ENCODE results near the gene SIK3.

The SIK3 gene

DNA sequence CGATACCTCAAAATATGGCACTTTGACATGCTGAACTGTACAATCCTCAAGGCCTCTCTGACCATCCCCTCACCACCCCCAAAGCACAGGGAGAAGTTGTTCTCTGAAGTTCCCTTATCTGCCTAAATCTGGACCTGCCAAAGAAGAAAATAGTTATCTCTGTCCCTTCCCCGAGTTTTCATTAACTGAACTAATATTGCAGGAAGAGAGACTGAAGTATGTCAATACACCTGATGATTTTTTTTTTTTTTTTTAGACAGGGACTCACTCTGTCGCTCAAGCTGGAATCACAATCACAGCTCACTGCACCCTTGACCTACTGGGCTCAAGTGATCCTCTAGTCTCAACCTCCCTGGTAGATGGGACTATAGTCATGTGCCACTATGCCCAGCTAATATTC, 75.0 kb downstream of the SIK3 start:
- H3K4me2 ChIP-seq (ENCODE audit: insufficient read depth, low read length): no peak overlapping the region
- H2AFZ ChIP-seq (ENCODE audit: low read depth, low read length): no peak overlapping the region
- no peaks in the 10 kb centered on the region for H3K36me3 ChIP-seq (ENCODE audit: insufficient read depth, low read length)
- no peak overlapping the region for H3K4me3 ChIP-seq (ENCODE audit: low read depth in 1 of 2, low read length in 2 of 2)
- H3K79me2 ChIP-seq (ENCODE audit: insufficient read depth, low read length): peaks cover 48% of the 10 kb centered on the region
- no peak for TF ChIP-seq EZH2 (IDR thresholded peaks at IDR 0.05; ENCODE audit: borderline replicate concordance, low read depth, low read length, severe bottlenecking)
- TF ChIP-seq, protein P1, sequence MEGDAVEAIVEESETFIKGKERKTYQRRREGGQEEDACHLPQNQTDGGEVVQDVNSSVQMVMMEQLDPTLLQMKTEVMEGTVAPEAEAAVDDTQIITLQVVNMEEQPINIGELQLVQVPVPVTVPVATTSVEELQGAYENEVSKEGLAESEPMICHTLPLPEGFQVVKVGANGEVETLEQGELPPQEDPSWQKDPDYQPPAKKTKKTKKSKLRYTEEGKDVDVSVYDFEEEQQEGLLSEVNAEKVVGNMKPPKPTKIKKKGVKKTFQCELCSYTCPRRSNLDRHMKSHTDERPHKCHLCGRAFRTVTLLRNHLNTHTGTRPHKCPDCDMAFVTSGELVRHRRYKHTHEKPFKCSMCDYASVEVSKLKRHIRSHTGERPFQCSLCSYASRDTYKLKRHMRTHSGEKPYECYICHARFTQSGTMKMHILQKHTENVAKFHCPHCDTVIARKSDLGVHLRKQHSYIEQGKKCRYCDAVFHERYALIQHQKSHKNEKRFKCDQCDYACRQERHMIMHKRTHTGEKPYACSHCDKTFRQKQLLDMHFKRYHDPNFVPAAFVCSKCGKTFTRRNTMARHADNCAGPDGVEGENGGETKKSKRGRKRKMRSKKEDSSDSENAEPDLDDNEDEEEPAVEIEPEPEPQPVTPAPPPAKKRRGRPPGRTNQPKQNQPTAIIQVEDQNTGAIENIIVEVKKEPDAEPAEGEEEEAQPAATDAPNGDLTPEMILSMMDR (IDR thresholded peaks at IDR 0.05; ENCODE audit: borderline replicate concordance, extremely low read depth, low read length, poor library complexity, severe bottlenecking): no peak
- H3K9ac ChIP-seq (ENCODE audit: low read depth, low read length): no peak overlapping the region
- H3K27ac ChIP-seq (ENCODE audit: low read length): no peak overlapping the region
- DNase-seq (no peak), ATAC-seq (ENCODE audit: insufficient read depth, low read depth) (no peak)
- H3K4me1 ChIP-seq (ENCODE audit: insufficient read depth, low read length): 0 out of 2 replicates have a peak, but pooled peaks cover 8% of the 10 kb centered on the region
- H4K20me1 ChIP-seq (ENCODE audit: insufficient read depth, low read length): peaks cover 34% of the 10 kb centered on the region
- H3K9me3 ChIP-seq (ENCODE audit: insufficient read depth, low read length, severe bottlenecking): no peaks in the 10 kb centered on the region
- no peaks in the 10 kb centered on the region for H3K27me3 ChIP-seq (ENCODE audit: insufficient read depth, low read length, poor library complexity)

DNA sequence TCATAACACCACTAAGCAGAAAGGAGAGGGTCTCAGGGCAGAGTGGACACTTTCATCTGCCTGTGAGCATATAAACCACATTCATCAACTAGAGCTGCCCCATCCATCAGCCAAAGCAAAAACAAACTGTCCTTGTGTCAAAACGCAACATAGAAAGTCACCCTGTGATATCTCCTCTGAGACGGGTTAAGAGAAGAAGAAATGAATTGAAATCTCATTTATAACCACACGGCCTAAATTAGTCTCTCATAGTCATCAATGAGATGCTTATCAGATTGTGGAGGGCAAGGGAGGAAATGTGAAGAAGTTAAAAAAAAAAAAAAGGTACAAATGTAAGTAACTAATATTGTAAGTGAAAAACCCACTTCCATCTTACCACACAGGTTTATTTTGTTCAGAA, 75.7 kb downstream of the SIK3 start:
- no peak for ATAC-seq (ENCODE audit: insufficient read depth, low read depth)
- Histone ChIP-seq H3K36me3 (ENCODE audit: insufficient read depth, low read length) (no peaks in the 10 kb centered on the region), H3K4me3 (ENCODE audit: low read depth in 1 of 2, low read length in 2 of 2) (no peak overlapping the region), H3K27ac (ENCODE audit: low read length) (no peak overlapping the region), H3K4me2 (ENCODE audit: insufficient read depth, low read length) (no peak overlapping the region), H3K4me1 (ENCODE audit: insufficient read depth, low read length) (0 out of 2 replicates have a peak, but pooled peaks cover 8% of the 10 kb centered on the region), H3K27me3 (ENCODE audit: insufficient read depth, low read length, poor library complexity) (no peaks in the 10 kb centered on the region), H2AFZ (ENCODE audit: low read depth, low read length) (no peak overlapping the region), H3K79me2 (ENCODE audit: insufficient read depth, low read length) (peaks cover 48% of the 10 kb centered on the region), H4K20me1 (ENCODE audit: insufficient read depth, low read length) (peaks cover 34% of the 10 kb centered on the region), H3K9me3 (ENCODE audit: insufficient read depth, low read length, severe bottlenecking) (no peaks in the 10 kb centered on the region), H3K9ac (ENCODE audit: low read depth, low read length) (no peak overlapping the region)
- no peak for TF ChIP-seq EZH2 (IDR thresholded peaks at IDR 0.05; ENCODE audit: borderline replicate concordance, low read depth, low read length, severe bottlenecking)
- TF ChIP-seq, protein P1 (IDR thresholded peaks at IDR 0.05; ENCODE audit: borderline replicate concordance, extremely low read depth, low read length, poor library complexity, severe bottlenecking): no peak
- no peak for DNase-seq

DNA sequence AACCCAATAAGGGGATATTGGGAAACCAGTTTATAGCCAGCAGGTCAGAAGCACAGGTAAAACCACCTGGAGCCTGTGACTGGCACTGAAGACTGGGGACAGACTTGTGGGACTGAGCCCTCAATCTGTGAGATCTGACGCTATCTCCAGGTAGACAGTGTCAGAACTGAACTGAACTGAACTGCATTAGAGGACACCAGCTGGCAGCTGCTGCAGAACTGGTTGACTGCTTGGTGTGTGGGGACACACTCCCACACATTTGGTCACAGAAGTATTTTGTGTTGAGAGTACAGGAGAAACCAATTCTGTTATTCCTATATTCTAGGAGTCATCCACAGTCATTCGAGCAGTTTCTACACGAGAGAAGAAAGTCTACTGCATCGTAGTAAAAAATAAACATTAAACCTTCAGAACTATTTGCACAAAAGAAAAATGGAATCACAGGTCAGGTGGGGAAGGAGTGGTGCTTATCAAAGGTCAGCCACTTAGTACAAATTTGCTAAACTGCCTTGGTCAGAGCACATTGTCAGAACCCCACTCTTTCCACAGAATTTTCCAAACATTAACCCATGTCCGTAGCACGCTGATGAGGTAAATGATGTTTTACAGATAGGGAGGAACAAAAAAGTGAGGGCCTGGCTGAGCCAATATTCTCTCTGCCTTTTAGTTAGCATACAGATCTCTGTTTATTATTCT, 77.2 kb downstream of the SIK3 start:
- Histone ChIP-seq H3K4me3 (ENCODE audit: low read depth in 1 of 2, low read length in 2 of 2) (no peak overlapping the region), H3K27ac (ENCODE audit: low read length) (no peak overlapping the region), H3K4me1 (ENCODE audit: insufficient read depth, low read length) (0 out of 2 replicates have a peak, but pooled peaks cover 8% of the 10 kb centered on the region), H3K9ac (ENCODE audit: low read depth, low read length) (no peak overlapping the region), H3K9me3 (ENCODE audit: insufficient read depth, low read length, severe bottlenecking) (no peaks in the 10 kb centered on the region), H3K4me2 (ENCODE audit: insufficient read depth, low read length) (no peak overlapping the region), H3K79me2 (ENCODE audit: insufficient read depth, low read length) (peaks cover 38% of the 10 kb centered on the region), H2AFZ (ENCODE audit: low read depth, low read length) (no peak overlapping the region), H4K20me1 (ENCODE audit: insufficient read depth, low read length) (peaks cover 38% of the 10 kb centered on the region), H3K36me3 (ENCODE audit: insufficient read depth, low read length) (no peaks in the 10 kb centered on the region), H3K27me3 (ENCODE audit: insufficient read depth, low read length, poor library complexity) (no peaks in the 10 kb centered on the region)
- ATAC-seq (ENCODE audit: insufficient read depth, low read depth) (no peak), DNase-seq (no peak)
- TF ChIP-seq EZH2 (IDR thresholded peaks at IDR 0.05; ENCODE audit: borderline replicate concordance, low read depth, low read length, severe bottlenecking): no peak
- TF ChIP-seq, protein P1 (IDR thresholded peaks at IDR 0.05; ENCODE audit: borderline replicate concordance, extremely low read depth, low read length, poor library complexity, severe bottlenecking): no peak
